ENCODE data around the gene ALK. TPM values are rescaled to one million over a fixed set of nuclear protein-coding genes. Genes with fewer than 3 reads are reported as not detected.

Gene ALK
- total RNA-seq, 2 donors from 2014 or later: under 0.01 to 0.26 TPM

- H3K27me3 ChIP-seq: no peaks in the 10 kb centered on the region
- DNase-seq: no peak
- TF ChIP-seq POLR2A (IDR thresholded peaks at IDR 0.05): no peak
- intact Hi-C loops (cut with DNase I): no loop called here
- H3K36me3 ChIP-seq (replicated peaks in 1 of 2; ENCODE audit: insufficient read depth in 1 of 2, low read depth in 2 of 2): no peaks in the 10 kb centered on the region
- no peak overlapping the region for H3K27ac ChIP-seq
- ATAC-seq: no peak
- H3K4me1 ChIP-seq: no peaks in the 10 kb centered on the region
- H3K9me3 ChIP-seq: no peaks in the 10 kb centered on the region
- H3K4me3 ChIP-seq: no peak overlapping the region
Observed at GRCh38 chr2:29952973-29953372, 31.6 kb upstream of the ALK start.

GRCh38 chr2:29951576-29951975 lies 30.2 kb upstream of the ALK start:
- DNase-seq: no peak
- no peaks in the 10 kb centered on the region for H3K4me1 ChIP-seq
- H3K36me3 ChIP-seq (replicated peaks in 1 of 2; ENCODE audit: insufficient read depth in 1 of 2, low read depth in 2 of 2): no peaks in the 10 kb centered on the region
- no peak for ATAC-seq
- no peaks in the 10 kb centered on the region for H3K27me3 ChIP-seq
- H3K9me3 ChIP-seq: no peaks in the 10 kb centered on the region
- no peak overlapping the region for H3K27ac ChIP-seq
- H3K4me3 ChIP-seq: no peak overlapping the region
- intact Hi-C loops (cut with DNase I): no loop called here
- TF ChIP-seq CTCF (IDR thresholded peaks at IDR 0.05): no peak
- no peak for TF ChIP-seq POLR2A (IDR thresholded peaks at IDR 0.05)
- WGBS, 2 donors: 19 to 29% methylated on average over 1 of the region's 1 CpG

GRCh38 chr2:29950481-29950880 lies 29.1 kb upstream of the ALK start:
- ATAC-seq: no peak

GRCh38 chr2:29949042-29949441 lies 27.7 kb upstream of the ALK start:
- H3K27ac ChIP-seq: no peak overlapping the region
- no peak for TF ChIP-seq CTCF (IDR thresholded peaks at IDR 0.05)
- TF ChIP-seq POLR2A (IDR thresholded peaks at IDR 0.05): no peak
- H3K4me3 ChIP-seq: no peak overlapping the region
- 48 to 60% methylated on average over 3 of the region's 3 CpGs for WGBS, 2 donors
- H3K4me1 ChIP-seq: no peaks in the 10 kb centered on the region
- H3K36me3 ChIP-seq (replicated peaks in 1 of 2; ENCODE audit: insufficient read depth in 1 of 2, low read depth in 2 of 2): no peaks in the 10 kb centered on the region
- DNase-seq: no peak
- no peak for ATAC-seq
- H3K9me3 ChIP-seq: no peaks in the 10 kb centered on the region
- no peaks in the 10 kb centered on the region for H3K27me3 ChIP-seq
- intact Hi-C loops (cut with DNase I): no loop called here

More at GRCh38 chr2:29950481-29950880, 29.1 kb upstream of the ALK start:
- Histone ChIP-seq H3K27ac (no peak overlapping the region), H3K4me3 (no peak overlapping the region), H3K9me3 (no peaks in the 10 kb centered on the region), H3K36me3 (replicated peaks in 1 of 2; ENCODE audit: insufficient read depth in 1 of 2, low read depth in 2 of 2) (no peaks in the 10 kb centered on the region), H3K4me1 (no peaks in the 10 kb centered on the region), H3K27me3 (no peaks in the 10 kb centered on the region)
- 79 to 81% methylated on average over 3 of the region's 3 CpGs for WGBS, 2 donors
- no peak for TF ChIP-seq POLR2A (IDR thresholded peaks at IDR 0.05)
- TF ChIP-seq CTCF (IDR thresholded peaks at IDR 0.05): no peak
- intact Hi-C loops (cut with DNase I): no loop called here
- DNase-seq: no peak

GRCh38 chr2:29946505-29946904 lies 25.1 kb upstream of the ALK start:
- no peak for ATAC-seq
- intact Hi-C loops (cut with DNase I): no loop called here
- Histone ChIP-seq H3K4me3 (no peak overlapping the region), H3K36me3 (replicated peaks in 1 of 2; ENCODE audit: insufficient read depth in 1 of 2, low read depth in 2 of 2) (no peaks in the 10 kb centered on the region), H3K27me3 (no peaks in the 10 kb centered on the region), H3K9me3 (no peaks in the 10 kb centered on the region), H3K4me1 (no peaks in the 10 kb centered on the region), H3K27ac (no peak overlapping the region)
- TF ChIP-seq CTCF (IDR thresholded peaks at IDR 0.05): no peak
- TF ChIP-seq POLR2A (IDR thresholded peaks at IDR 0.05): no peak
- WGBS, 2 donors: 58 to 87% methylated on average over 2 to 5 of the region's 5 CpGs
- no peak for DNase-seq
